Measurements from ENCODE around the gene MKRN2.

DNA sequence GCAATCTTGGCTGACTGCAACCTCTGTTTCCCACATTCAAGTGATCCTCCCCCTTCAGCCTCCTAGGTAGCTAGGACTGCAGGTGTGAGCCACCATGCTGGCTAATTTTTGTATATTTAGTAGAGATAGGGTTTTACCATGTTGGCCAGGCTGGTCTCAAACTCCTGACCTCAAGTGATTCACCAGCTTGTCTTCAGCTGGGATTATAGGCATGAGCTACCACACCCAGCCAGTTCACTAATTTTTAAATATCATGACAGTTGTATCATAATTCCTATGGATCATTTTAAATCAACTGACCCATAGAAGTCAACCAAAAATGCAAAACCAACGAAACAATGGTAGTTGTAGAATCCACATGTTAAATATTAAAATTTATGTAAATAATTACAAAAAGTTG lies 71.9 kb downstream of the MKRN2 start:
- TF ChIP-seq, protein P1, sequence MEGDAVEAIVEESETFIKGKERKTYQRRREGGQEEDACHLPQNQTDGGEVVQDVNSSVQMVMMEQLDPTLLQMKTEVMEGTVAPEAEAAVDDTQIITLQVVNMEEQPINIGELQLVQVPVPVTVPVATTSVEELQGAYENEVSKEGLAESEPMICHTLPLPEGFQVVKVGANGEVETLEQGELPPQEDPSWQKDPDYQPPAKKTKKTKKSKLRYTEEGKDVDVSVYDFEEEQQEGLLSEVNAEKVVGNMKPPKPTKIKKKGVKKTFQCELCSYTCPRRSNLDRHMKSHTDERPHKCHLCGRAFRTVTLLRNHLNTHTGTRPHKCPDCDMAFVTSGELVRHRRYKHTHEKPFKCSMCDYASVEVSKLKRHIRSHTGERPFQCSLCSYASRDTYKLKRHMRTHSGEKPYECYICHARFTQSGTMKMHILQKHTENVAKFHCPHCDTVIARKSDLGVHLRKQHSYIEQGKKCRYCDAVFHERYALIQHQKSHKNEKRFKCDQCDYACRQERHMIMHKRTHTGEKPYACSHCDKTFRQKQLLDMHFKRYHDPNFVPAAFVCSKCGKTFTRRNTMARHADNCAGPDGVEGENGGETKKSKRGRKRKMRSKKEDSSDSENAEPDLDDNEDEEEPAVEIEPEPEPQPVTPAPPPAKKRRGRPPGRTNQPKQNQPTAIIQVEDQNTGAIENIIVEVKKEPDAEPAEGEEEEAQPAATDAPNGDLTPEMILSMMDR (conservative IDR thresholded peaks at IDR 0.05; ENCODE audit: low read length): no peak
- TF ChIP-seq EZH2phosphoT487 (IDR thresholded peaks at IDR 0.05; ENCODE audit: borderline replicate concordance, low read depth, low read length): no peak
